ENCODE results near the gene STK32C.

- TF ChIP-seq CTCF (IDR thresholded peaks at IDR 0.05), result no peak
- no peak for TF ChIP-seq POLR2A (IDR thresholded peaks at IDR 0.05; ENCODE audit: low read depth)
- TF ChIP-seq EP300 (IDR thresholded peaks at IDR 0.05), result no peak
These were observed 46.8 kb upstream of the STK32C start for GRCh38 chr10:132354356-132355094.

Data from esophagus muscularis mucosa (tissue), 4 donors.